Stimulated activated CD8-positive, alpha-beta memory T cell treated with anti-CD3 and anti-CD28 coated beads, Interleukin-15, amount 100 ng/mL, for 4 hours (primary cell): ENCODE data around the gene P2RX6.

Source experiments
- DNase-seq, 2 donors: peaks; one replicate each; pipeline ENCODE4 v3.0.0-alpha.2; 2020; ENCODE audit warnings: low read depth in 2 of 2

P2RX6 gene

DNA sequence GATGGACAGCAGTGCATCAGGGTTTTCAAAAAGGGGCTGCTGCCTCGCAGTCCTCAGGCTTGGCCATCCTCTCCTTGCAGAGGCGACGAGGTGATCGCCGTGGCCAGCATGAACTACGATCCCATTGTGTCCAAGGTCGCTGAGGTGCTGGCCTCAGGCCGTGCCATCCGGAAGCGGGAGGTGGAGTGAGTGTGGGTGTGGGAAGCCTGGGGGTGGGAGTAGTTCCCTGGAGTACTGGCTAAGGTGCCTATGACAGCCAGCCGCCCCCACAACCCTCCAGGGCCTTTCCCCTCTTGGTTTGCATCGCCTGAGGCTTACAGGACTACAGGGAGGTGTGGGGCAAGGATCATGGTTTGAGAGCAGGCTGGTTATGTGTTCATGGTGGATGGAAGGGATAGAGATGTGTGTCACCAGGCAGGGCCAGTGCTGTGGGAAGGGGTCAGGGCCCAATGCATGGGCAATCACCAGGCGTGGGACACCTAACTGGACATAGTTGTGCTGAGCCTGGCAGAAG is 35.0 kb upstream of the P2RX6 start:
- no peak for DNase-seq

DNA sequence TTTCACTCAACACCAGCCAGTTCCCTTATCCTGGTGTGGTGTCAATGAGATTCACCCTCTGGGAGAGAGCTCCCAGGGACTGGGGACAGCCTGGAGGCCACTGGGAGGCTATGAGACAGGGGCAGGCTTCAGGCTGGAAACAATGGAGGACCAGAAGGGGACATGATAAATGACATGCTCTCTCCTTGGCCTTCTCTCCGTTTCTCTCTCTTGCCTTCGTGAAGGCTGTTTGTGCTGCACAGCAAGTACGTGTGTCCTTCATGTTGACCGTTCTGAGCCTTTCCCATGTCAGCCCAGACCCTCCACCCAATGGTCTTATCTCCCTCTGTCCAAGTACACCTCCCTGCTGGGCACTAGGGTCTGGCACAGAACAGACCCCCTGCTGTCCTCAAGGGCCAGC is 34.4 kb upstream of the P2RX6 start:
- no peak for DNase-seq

DNA sequence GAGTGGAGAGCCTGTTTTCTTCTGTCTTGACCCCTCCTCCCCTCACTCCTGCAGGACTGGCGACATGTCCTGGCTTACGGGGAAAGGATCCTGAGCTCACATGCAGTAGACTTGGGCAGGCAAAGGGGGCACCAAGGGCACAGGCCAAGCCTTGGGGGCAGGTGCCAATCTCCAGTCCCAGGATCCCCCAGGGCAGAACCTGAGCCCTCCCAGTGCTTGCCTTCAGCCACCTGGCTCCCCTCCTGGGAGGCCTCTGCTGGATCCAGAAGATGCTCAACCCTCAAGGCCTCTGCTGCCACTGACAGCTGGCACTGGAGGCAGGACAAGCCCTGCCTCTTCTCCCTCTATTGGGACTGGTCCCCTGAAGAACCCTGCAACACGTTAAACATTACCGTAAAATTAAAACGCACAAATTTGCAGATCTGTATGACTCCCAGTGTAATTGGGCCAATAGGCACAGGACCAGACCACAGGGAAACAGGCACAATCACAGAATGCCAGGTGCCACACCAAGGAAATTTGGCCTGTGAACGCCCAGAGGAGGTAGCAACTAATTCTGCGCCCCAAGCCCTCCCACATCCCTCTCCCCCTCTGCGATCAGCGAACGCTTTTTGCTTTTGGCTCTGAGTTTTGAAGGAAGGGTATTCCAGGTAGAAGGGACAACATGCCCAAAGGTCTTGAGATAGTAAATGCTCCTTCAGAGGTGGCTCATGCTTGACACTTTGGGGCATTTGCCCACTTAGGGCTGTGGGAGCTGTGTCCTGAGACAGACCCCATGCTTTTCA is 33.8 kb upstream of the P2RX6 start:
- DNase-seq = no peak

- DNase-seq = peak; percentile 34 to 50
Measured at GRCh38 chr22:20981787-20982562, 33.0 kb upstream of the P2RX6 start, which contains the start of gene LZTR1. LZTR1 (plus strand) TSS chr22:20982297; CDS start chr22:20982372, 75 bp downstream.

DNA sequence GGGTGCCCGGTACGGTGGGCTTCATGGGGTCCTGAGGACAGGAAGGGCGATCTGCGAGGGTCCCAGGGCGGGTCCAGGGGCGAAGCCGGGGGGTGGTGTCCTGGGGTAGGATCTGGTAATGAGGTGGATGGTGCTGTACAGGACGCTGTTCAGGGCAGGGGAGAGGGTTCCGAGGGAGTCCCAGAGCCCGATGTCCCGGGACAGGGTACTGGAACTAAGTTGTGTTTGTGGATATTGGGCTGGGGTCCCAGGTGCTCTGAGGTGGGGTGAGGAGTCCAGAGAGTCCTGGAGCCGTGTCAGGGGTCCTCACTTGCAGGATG is 32.4 kb upstream of the P2RX6 start:
- no peak for DNase-seq

GRCh38 chr22:20983081-20983771 is 31.7 kb upstream of the P2RX6 start:
- no peak for DNase-seq

- no peak for DNase-seq
Measured at GRCh38 chr22:20985720-20986119, 29.2 kb upstream of the P2RX6 start.

DNA sequence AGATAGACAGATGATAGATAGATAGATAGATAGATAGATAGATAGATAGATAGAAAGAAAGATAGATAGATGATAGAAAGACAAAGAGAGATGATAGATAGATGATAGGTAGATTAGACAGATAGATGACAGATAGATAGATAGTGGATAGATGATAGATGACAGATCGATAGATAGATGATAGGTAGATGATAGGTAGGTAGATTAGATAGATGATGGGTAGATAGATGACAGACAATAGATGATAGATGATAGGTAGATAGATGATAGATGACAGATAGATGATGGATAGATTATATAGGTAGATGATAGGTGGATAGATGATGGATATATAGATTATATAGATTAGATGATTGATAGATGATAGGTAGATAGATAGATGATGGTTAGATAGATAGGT is 28.6 kb upstream of the P2RX6 start:
- DNase-seq = no peak

DNA sequence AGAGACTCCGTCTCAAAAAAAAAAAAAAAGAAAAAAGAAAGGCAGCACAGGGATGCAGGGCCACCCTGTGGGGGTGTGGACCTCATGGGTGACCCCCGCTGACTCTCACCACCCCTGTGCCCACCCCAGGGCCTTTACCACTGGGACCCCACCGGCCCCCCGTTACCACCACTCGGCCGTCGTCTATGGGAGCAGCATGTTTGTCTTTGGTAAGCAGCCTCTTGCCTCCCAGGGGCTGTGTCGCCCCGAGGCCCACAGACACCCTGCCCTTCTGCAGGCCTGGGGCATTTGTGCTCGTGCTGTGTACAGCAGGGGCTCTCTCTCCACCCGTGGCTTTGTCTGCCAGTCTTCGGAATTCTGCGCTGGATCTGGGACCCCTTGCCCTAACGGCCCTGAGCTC is 27.6 kb upstream of the P2RX6 start:
- DNase-seq = no peak

DNA sequence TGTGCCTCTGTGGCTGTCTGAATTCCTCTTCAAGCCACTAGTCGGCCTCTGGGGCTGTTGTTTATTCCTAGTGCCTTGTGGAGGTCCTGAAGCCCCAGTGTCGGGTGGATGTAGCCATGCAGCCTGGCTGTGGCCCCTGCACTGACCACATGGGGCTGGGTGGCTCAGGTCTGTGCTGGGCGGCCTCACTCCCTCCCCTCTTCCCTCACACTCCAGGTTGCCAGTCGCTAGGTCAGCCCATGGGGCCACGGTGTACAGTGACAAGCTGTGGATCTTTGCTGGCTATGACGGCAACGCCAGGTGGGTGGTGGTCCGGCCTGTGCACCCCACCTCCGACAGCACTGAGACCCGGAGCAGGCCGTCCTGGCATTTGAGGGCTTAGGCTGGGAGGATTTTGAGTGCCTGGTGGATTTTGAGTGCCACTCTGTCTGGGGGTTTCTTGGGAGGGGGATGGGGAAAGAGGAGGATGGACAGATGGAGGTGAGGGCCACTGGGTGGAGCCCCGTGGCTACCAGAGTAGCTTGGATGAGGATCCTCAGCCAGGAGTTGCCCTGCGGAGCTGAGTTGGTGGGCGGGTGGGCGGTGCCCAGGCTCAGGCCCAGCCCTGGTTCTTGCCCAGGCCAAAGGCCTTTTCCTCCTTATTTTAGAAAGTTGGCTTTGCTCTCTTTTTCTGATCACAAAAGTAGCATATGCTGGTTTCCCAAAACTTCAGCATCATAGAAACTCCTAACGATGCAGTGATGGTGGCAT is 26.2 kb upstream of the P2RX6 start:
- DNase-seq = no peak

DNA sequence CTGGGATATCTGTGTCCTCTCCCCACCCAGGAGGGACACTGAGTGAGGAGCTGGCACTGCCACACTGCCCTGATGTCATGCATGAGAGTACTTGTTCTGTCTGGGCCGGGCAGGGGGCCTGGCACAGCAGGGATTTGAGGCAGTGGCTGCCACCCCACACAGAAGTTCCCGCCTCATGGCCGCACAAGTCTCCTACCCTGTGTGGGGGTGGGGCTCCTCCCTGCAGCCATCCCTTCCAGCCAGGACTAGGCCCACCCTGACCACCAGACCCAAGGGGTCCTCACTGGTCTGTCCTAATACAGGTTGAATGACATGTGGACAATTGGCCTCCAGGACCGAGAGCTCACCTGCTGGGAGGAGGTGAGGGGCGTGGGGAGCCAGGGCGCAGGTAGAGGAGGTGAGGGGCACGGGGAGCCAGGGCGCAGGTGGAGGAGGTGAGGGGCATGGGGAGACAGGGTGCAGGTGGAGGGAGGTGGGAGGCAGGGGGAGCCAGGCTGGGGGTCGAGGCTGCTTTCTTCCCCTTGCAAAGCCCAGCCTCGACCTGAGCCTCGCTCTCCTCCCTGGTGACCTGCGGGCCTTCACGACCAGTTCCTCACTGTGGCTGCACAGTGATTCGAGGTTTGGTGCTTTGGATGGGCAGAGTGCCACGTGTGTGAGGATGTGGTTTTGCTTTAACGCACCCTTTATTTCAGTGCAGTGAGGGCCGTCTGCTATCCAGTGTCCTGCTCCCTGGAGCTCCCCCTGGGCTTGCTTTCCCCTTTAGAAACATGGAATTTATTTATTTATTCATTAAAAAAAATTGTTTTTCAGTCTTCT is 25.4 kb upstream of the P2RX6 start:
- no peak for DNase-seq

GRCh38 chr22:20990184-20991180 is 24.5 kb upstream of the P2RX6 start:
- no peak for DNase-seq

- no peak for DNase-seq
Measured at GRCh38 chr22:20991252-20992055, 23.5 kb upstream of the P2RX6 start.

DNA sequence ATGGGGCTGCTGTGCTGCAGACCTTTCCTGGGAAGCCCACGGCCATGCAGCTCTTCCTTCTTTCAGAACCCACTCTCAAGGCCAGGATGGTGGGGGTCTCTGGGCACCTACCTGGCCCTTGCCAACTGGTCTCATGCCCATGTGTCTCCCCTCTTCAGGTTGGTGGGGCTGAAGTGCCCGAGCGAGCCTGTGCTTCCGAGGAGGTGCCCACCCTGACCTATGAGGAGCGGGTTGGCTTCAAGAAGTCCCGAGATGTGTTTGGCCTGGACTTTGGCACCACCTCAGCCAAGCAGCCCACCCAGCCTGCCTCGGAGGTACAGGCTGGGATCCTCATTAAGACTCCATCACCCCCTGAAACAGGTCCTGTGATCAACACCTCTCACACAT is 22.9 kb upstream of the P2RX6 start:
- no peak for DNase-seq

GRCh38 chr22:20992456-20993303 is 22.3 kb upstream of the P2RX6 start:
- DNase-seq = no peak

DNA sequence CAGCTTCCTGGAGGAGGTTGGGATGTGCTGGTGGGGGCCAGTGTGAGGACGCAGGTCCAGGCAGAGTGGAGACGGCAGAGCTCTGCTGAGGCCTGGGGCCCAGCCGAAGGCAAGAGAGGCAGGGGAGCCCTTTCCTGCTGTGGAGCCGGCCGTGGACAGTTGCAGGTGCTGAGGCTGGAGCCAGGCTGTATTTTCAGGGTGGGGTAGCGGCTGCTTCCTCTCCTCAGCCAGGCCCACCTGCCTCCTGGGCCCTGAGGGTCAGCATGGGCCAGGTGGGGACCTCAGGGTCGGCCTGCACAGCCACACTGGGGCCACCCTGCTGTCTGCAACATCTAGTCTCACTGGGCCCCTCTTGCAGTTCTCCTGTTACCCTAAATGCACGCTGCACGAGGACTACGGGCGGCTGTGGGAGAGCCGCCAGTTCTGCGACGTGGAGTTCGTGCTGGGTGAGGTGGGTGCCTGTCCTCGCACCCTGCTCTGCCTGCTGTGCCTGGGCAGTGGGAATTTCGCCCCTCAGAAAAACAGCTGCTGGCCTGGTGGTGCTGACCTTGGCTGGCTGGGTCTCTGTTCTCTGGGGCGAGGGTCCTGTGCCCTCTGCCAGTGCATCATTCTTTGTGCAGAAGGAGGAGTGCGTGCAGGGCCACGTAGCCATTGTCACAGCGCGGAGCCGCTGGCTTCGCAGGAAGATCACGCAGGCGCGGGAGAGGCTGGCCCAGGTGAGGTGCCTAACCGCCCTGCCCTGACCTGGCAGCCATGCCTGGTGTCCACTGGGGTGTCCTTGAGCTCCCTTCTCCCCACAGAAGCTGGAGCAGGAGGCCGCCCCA is 21.4 kb upstream of the P2RX6 start:
- no peak for DNase-seq
